H1 (cell line): ENCODE data around the gene TSHR. TPM values are rescaled to one million over a fixed set of nuclear protein-coding genes. Genes with fewer than 3 reads are reported as not detected.
A peak's percentile ranks its signal among the peaks of the same experiment; 100 is the strongest.

ENCODE experiments used
- CTCF ChIA-PET: fragments of 300-600 bp; sonication (Branson Sonifier 250); formaldehyde crosslinking; loops from one replicate; lab custom pipeline; 2021; ENCODE audit not compliant: partially characterized antibody; lab: Charles Lee
- POLR2A ChIA-PET: fragments of 300-600 bp; sonication (Branson Sonifier 250); formaldehyde crosslinking; loops from one replicate; lab custom pipeline; 2021; ENCODE audit warnings: inconsistent platforms; ENCODE audit not compliant: partially characterized antibody; lab: Charles Lee
- DNase-seq, 2 experiments: peaks; one replicate each; pipeline versions ENCODE4 v3.0.0 to v3.0.0-alpha.2; 2010 to 2022; ENCODE audit warnings: low spot score in 2 of 2, low read depth in 1 of 2, mixed read lengths in 1 of 2
- FAIRE-seq: peaks from 2 replicates; lab custom pipeline; 2011; peaks lifted over from hg19 to GRCh38; lab: Jason Lieb, UNC
- H2AFZ ChIP-seq: 2 replicates; pipeline ENCODE4 v1.8.1; 2012; ENCODE audit warnings: low read length, inconsistent platforms
- H2AK5ac ChIP-seq: 2 replicates; pipeline ENCODE4 v1.6.1; 2013; ENCODE audit warnings: low read depth, low read length
- H2BK120ac ChIP-seq: replicated peaks from 2 replicates; pipeline ENCODE3; 2013; ENCODE audit warnings: low read depth, low read length, inconsistent platforms
- H2BK12ac ChIP-seq: 2 replicates; pipeline ENCODE4 v1.6.1; 2013; ENCODE audit warnings: low read depth, low read length
- H2BK15ac ChIP-seq: 2 replicates; pipeline ENCODE4 v1.6.1; 2013; ENCODE audit warnings: low read length
- H2BK20ac ChIP-seq: 2 replicates; pipeline ENCODE4 v1.6.1; 2013; ENCODE audit warnings: low read length
- H2BK5ac ChIP-seq: 2 replicates; pipeline ENCODE4 v1.6.1; 2013; ENCODE audit warnings: low read depth, low read length
- H3K14ac ChIP-seq: 2 replicates; pipeline ENCODE4 v1.6.1; 2013; ENCODE audit warnings: inconsistent platforms; ENCODE audit not compliant: insufficient read length
- H3K18ac ChIP-seq: 2 replicates; pipeline ENCODE4 v1.6.1; 2013; ENCODE audit warnings: low read length; ENCODE audit errors: extremely low read depth
- H3K23ac ChIP-seq: 2 replicates; pipeline ENCODE4 v1.6.1; 2013; ENCODE audit warnings: inconsistent platforms; ENCODE audit not compliant: insufficient read length
- H3K23me2 ChIP-seq: 2 replicates; pipeline ENCODE4 v1.6.1; 2013; ENCODE audit warnings: low read depth, low read length
- H3K27ac ChIP-seq: 2 replicates; pipeline ENCODE4 v1.6.1; 2011; ENCODE audit warnings: low read depth, low read length, inconsistent platforms
- H3K27me3 ChIP-seq, 4 experiments: replicated peaks in 1 of 4; 1 replicate in 1 of 4; 2 replicates in 3 of 4; pipeline versions ENCODE4 v1.6.1 to v1.8.1; 2011 to 2013; ENCODE audit warnings: low read length in 3 of 4, mild to moderate bottlenecking in 3 of 4, inconsistent platforms in 2 of 4, mixed read lengths in 2 of 4, moderate library complexity in 1 of 4; ENCODE audit not compliant: control insufficient read depth in 3 of 4, insufficient read depth in 3 of 4; ENCODE audit errors: extremely low read depth in 1 of 4
- H3K36me3 ChIP-seq, 4 experiments: 2 replicates each; pipeline versions ENCODE4 v1.6.1 to v1.8.1; 2011 to 2013; ENCODE audit warnings: mild to moderate bottlenecking in 4 of 4, low read length in 3 of 4, moderate library complexity in 2 of 4, control low read depth in 1 of 4, inconsistent platforms in 1 of 4; ENCODE audit not compliant: insufficient read depth in 4 of 4, control insufficient read depth in 2 of 4
- H3K4ac ChIP-seq: replicated peaks from 2 replicates; pipeline ENCODE3; 2013; ENCODE audit warnings: low read length, low read depth, mixed read lengths, inconsistent platforms; ENCODE audit not compliant: insufficient read length
- H3K4me1 ChIP-seq, 4 experiments: replicated peaks in 1 of 4; 1 replicate in 1 of 4; 2 replicates in 3 of 4; pipeline versions ENCODE4 v1.6.1 to v1.8.1; 2011 to 2013; ENCODE audit warnings: low read length in 3 of 4, inconsistent platforms in 2 of 4, mixed read lengths in 1 of 4; ENCODE audit not compliant: insufficient read depth in 4 of 4, control insufficient read depth in 3 of 4
- H3K4me2 ChIP-seq, 2 experiments: 2 replicates each; pipeline versions ENCODE4 v1.6.1 to v1.8.1; 2011 to 2013; ENCODE audit warnings: low read depth in 2 of 2, low read length in 2 of 2, control low read depth in 1 of 2, inconsistent platforms in 1 of 2, mild to moderate bottlenecking in 1 of 2; ENCODE audit not compliant: insufficient read depth in 1 of 2
- H3K4me3 ChIP-seq, 4 experiments: fragments of 200-600, 300-600 bp in 1 of 4; sonication (generic), shearing (Covaris generic), sonication (Bioruptor Twin) in 1 of 4; 2 replicates each; pipeline versions ENCODE4 v1.5.1 to v1.8.1; 2011 to 2016; ENCODE audit warnings: low read length in 4 of 4, low read depth in 3 of 4, control low read depth in 2 of 4, inconsistent platforms in 2 of 4, mild to moderate bottlenecking in 2 of 4, mixed read lengths in 1 of 4, moderate library complexity in 1 of 4; ENCODE audit not compliant: insufficient read depth in 2 of 4; ENCODE audit errors: extremely low read depth in 1 of 4
- H3K56ac ChIP-seq: replicated peaks from 2 replicates; pipeline ENCODE3; 2013; ENCODE audit warnings: low read depth, mild to moderate bottlenecking, mixed read lengths, low read length, inconsistent platforms; ENCODE audit not compliant: insufficient read length
- H3K79me1 ChIP-seq: 2 replicates; pipeline ENCODE4 v1.6.1; 2013; ENCODE audit warnings: low read depth, low read length, control low read depth
- H3K79me2 ChIP-seq, 2 experiments: 2 replicates each; pipeline versions ENCODE4 v1.6.1 to v1.8.1; 2012 to 2013; ENCODE audit warnings: low read length in 2 of 2, mild to moderate bottlenecking in 2 of 2, inconsistent platforms in 1 of 2; ENCODE audit not compliant: insufficient read depth in 2 of 2, control insufficient read depth in 1 of 2
- H3K9ac ChIP-seq, 4 experiments: replicated peaks in 1 of 4; 1 replicate in 1 of 4; 2 replicates in 3 of 4; pipeline versions ENCODE4 v1.6.1 to v1.8.1; 2011 to 2013; ENCODE audit warnings: low read depth in 3 of 4, low read length in 3 of 4, control low read depth in 2 of 4, mild to moderate bottlenecking in 2 of 4, moderate library complexity in 2 of 4, inconsistent platforms in 1 of 4; ENCODE audit errors: extremely low read depth in 1 of 4
- H3K9me3 ChIP-seq, 2 experiments: 2 replicates each; pipeline versions ENCODE4 v1.6.1 to v1.8.1; 2012 to 2013; ENCODE audit warnings: mild to moderate bottlenecking in 2 of 2, moderate library complexity in 2 of 2, control low read depth in 1 of 2, inconsistent platforms in 1 of 2, low read depth in 1 of 2, low read length in 1 of 2, mixed read lengths in 1 of 2; ENCODE audit not compliant: insufficient read depth in 2 of 2
- H4K20me1 ChIP-seq, 2 experiments: replicated peaks in 1 of 2; 2 replicates each; pipeline versions ENCODE3 to v1.8.1; 2011 to 2013; ENCODE audit warnings: inconsistent platforms in 2 of 2, low read length in 2 of 2, mild to moderate bottlenecking in 1 of 2; ENCODE audit not compliant: insufficient read depth in 2 of 2, control insufficient read depth in 1 of 2
- H4K5ac ChIP-seq: 2 replicates; pipeline ENCODE4 v1.6.1; 2013; ENCODE audit warnings: low read length, low read depth, mixed read lengths, inconsistent platforms; ENCODE audit not compliant: insufficient read length
- H4K8ac ChIP-seq: 2 replicates; pipeline ENCODE4 v1.8.0; 2013; ENCODE audit warnings: mild to moderate bottlenecking, moderate library complexity, low read length, inconsistent platforms; ENCODE audit not compliant: insufficient read depth; ENCODE audit errors: extremely low read depth
- H4K91ac ChIP-seq: replicated peaks from 2 replicates; pipeline ENCODE3; 2013; ENCODE audit warnings: low read length, mixed read lengths, inconsistent platforms; ENCODE audit not compliant: insufficient read length
- BACH1 ChIP-seq: IDR thresholded peaks from 2 replicates; pipeline ENCODE4 v1.6.1; 2012; ENCODE audit warnings: low read length, improper control_type of control experiment
- CTBP2 ChIP-seq: IDR thresholded peaks from 2 replicates; pipeline ENCODE4 v1.7.0; 2011; ENCODE audit warnings: borderline replicate concordance, mild to moderate bottlenecking, moderate library complexity, mixed read lengths, low read length; ENCODE audit not compliant: insufficient read depth, insufficient read length
- HDAC6 ChIP-seq: IDR thresholded peaks from one replicate; pipeline ENCODE4 v1.7.1; 2012; ENCODE audit warnings: low read depth, mild to moderate bottlenecking, inconsistent platforms, low read length, moderate library complexity
- KDM1A ChIP-seq: fragments of 200-600, 300-600 bp; sonication (generic); IDR thresholded peaks from 2 replicates; pipeline ENCODE4 v1.7.1; 2016; ENCODE audit warnings: mild to moderate bottlenecking, low read length, borderline replicate concordance
- POLR2A ChIP-seq, 2 experiments: IDR thresholded peaks; 1 replicate in 1 of 2; 2 replicates in 1 of 2; pipeline ENCODE4 v1.6.1; 2011; ENCODE audit warnings: low read depth in 2 of 2, low read length in 2 of 2, mild to moderate bottlenecking in 2 of 2; ENCODE audit errors: control extremely low read depth in 1 of 2
- RAD21 ChIP-seq, 2 experiments: IDR thresholded peaks in 1 of 2; conservative IDR thresholded peaks in 1 of 2; 2 replicates each; pipeline ENCODE4 v1.6.1; 2011; ENCODE audit warnings: low read depth in 2 of 2, low read length in 2 of 2, improper control_type of control experiment in 1 of 2, inconsistent platforms in 1 of 2, mild to moderate bottlenecking in 1 of 2, moderate library complexity in 1 of 2
- RBBP5 ChIP-seq: IDR thresholded peaks from 2 replicates; pipeline ENCODE4 v1.7.1; 2012; ENCODE audit warnings: low read depth, mild to moderate bottlenecking, inconsistent platforms, low read length, moderate library complexity, borderline replicate concordance
- RXRA ChIP-seq: IDR thresholded peaks from 2 replicates; pipeline ENCODE4 v1.6.1; 2011; ENCODE audit warnings: low read depth, mild to moderate bottlenecking, low read length, moderate library complexity; ENCODE audit not compliant: insufficient read depth
- TAF1 ChIP-seq: IDR thresholded peaks from 2 replicates; pipeline ENCODE4 v1.6.1; 2011; ENCODE audit warnings: mild to moderate bottlenecking, low read depth, low read length
- WGBS, 2 experiments: shearing (Covaris generic) in 1 of 2; methylation state at CpG; one replicate each; pipeline versions ENCODE4 v1.1.6 to v1.1.7; 2013 to 2015; ENCODE audit warnings: low lambda C conversion rate in 2 of 2, mixed read lengths in 2 of 2, inconsistent platforms in 1 of 2, low coverage in 1 of 2, missing lambda C conversion rate in 1 of 2; ENCODE audit not compliant: insufficient replicate concordance in 2 of 2, insufficient coverage in 1 of 2, insufficient read length in 1 of 2; ENCODE audit errors: extremely low coverage in 1 of 2, missing lambda C conversion rate in 1 of 2; 5-methylcytosine and 5-hydroxymethylcytosine counted together
- polyA plus RNA-seq, 7 experiments: library from polyadenylated mRNA; depleted of rRNA in 3 of 7; stranded (reverse) in 5 of 7; unstranded in 2 of 7; fragments of >200 nt in 5 of 7; fragments of 200-250 nt in 2 of 7; gene quantifications; 1 replicate in 5 of 7; 2 replicates in 1 of 7; 4 replicates in 1 of 7; pipeline versions ENCODE4 v1.2.1 to v1.2.3, GENCODE V29; 2011 to 2013; ENCODE audit warnings: missing spikeins in 2 of 7, mixed read lengths in 2 of 7
- total RNA-seq: library from RNA; stranded (reverse); fragmentation: NEBNext Ultra II Directional; extraction: Animal tissue kit (Norgen Biotek cat#: 25700); gene quantifications from 2 replicates; pipeline ENCODE4 v1.2.1, GENCODE V29; 2021

TSHR gene
- total and polyA plus RNA-seq, 2 of the 8 experiments (the other 6 are each of a cell fraction or from before 2014, with no cell fraction given), result 0.27 TPM; not detected in 1

DNA sequence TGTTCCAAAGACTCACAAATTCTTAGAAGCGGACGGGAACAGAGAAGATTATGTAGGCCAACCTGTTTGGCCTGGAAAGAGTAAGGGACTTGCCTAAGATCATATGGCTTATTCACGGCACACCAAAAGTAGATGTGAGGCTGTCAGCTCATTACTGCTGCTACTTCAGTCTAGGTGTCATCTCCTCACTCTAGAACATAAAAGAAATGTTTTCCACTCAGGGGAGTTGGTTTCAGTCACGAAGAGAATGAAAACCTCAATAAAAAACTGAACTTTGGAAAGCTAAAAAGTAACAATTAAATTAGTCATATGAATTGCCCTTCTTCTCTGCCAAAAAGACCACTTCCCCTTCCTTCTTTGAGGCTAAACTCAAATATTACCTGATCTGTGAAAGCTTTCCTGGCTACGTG is 13.2 kb upstream of the TSHR start:
- Histone ChIP-seq H3K4me1 (no peaks in the 10 kb centered on the region; a peak in 1 of 7 replicates), H3K23ac (no peak overlapping the region), H3K4ac (no peak overlapping the region), H3K9ac (peak overlapping the region in 2 of 4 experiments; percentile 48 to 50; a peak in 2 of 7 replicates), H2BK20ac (no peak overlapping the region), H3K9me3 (no peaks in the 10 kb centered on the region), H4K5ac (no peak overlapping the region), H3K18ac (no peak overlapping the region), H3K36me3 (no peaks in the 10 kb centered on the region; a peak in 1 of 8 replicates), H3K14ac (no peak overlapping the region), H2BK12ac (no peak overlapping the region), H3K27ac (peak overlapping the region; percentile 33; the same call in 1 of the 2 replicates), H2BK15ac (no peak overlapping the region), H3K27me3 (no peaks in the 10 kb centered on the region), H3K79me2 (peaks cover 0 to 8% of the 10 kb centered on the region in 2 experiments; a peak in 3 of 4 replicates), H2AK5ac (no peak overlapping the region), H3K23me2 (no peaks in the 10 kb centered on the region), H3K4me3 (peak overlapping the region; percentile 26 to 91 (median 36)), H2AFZ (peak overlapping the region; percentile 99), H4K20me1 (no peaks in the 10 kb centered on the region), H3K79me1 (no peaks in the 10 kb centered on the region), H3K56ac (no peak overlapping the region), H4K91ac (no peak overlapping the region), H4K8ac (no peak overlapping the region), H2BK5ac (no peak overlapping the region), H3K4me2 (peak overlapping the region; percentile 77 to 82), H2BK120ac (no peak overlapping the region)
- POLR2A ChIA-PET, result interaction anchor here (1.1 to 1.3 kb wide), 2 partner anchors 13 to 277 kb away, joined by 3 to 5 read pairs; partner anchors contain the start of gene TSHR
- FAIRE-seq (peak; percentile 39), DNase-seq (no peak)
- CTCF ChIA-PET, result interaction anchor here (0.7 to 1.6 kb wide), 7 partner anchors 9 to 222 kb away, joined by 3 to 8 read pairs (median 4); no protein-coding TSS in a partner anchor
- 63% methylated on average over 5 of the region's 5 CpGs; no CpG with 5 or more reads in 1 of the 2 experiments for WGBS, 2 experiments
- TF ChIP-seq POLR2A (IDR thresholded peaks at IDR 0.05; ENCODE audit: control extremely low read depth in 1 of 2, low read depth in 2 of 2, low read length in 2 of 2) (no peak), KDM1A (no peak), CTBP2 (no peak), BACH1 (no peak), TAF1 (no peak), HDAC6 (no peak), RXRA (no peak), RBBP5 (no peak), RAD21 (IDR thresholded peaks at IDR 0.05 in 1 of 2, conservative IDR thresholded peaks at IDR 0.05 in 1 of 2; ENCODE audit: low read depth in 2 of 2, low read length in 2 of 2) (no peak)
